NCI-H2196 treated with DMSO at 0.1 percent for 48 hours (cell line): ENCODE data around the gene TM2D3.

Source experiments
- DNase-seq: peaks from one replicate; lab custom pipeline; 2025; ENCODE audit not compliant: unreplicated experiment; lab: John Stamatoyannopoulos, UW

Gene TM2D3

GRCh38 chr15:101609742-101610610, 42.2 kb downstream of the TM2D3 start:
- DNase-seq, result no peak

GRCh38 chr15:101608201-101608600, 44.0 kb downstream of the TM2D3 start:
- DNase-seq, result no peak

GRCh38 chr15:101607108-101607507, 45.1 kb downstream of the TM2D3 start:
- no peak for DNase-seq

GRCh38 chr15:101604124-101604874, 47.9 kb downstream of the TM2D3 start:
- DNase-seq, result no peak

GRCh38 chr15:101602801-101603200, 49.4 kb downstream of the TM2D3 start:
- no peak for DNase-seq

GRCh38 chr15:101600035-101600434, 52.1 kb downstream of the TM2D3 start:
- DNase-seq, result no peak

- no peak for DNase-seq
Observed at GRCh38 chr15:101599091-101599490, 53.1 kb downstream of the TM2D3 start.

- no peak for DNase-seq
Observed at GRCh38 chr15:101597360-101597928, 54.7 kb downstream of the TM2D3 start.

- no peak for DNase-seq
Observed at GRCh38 chr15:101596633-101597032, 55.5 kb downstream of the TM2D3 start.
